HEK293 (cell line): ENCODE measurements around the gene URAD.

Experiments
- CTCF ChIA-PET: fragments of 350-600 bp; formaldehyde crosslinking; extraction: SDS; loops from one replicate; lab custom pipeline; 2021; ENCODE audit warnings: antibody characterized with exemption; lab: Yijun Ruan, JAX
- POLR2A ChIA-PET: fragments of 300-600 bp; formaldehyde crosslinking; extraction: SDS; loops from one replicate; lab custom pipeline; 2020; ENCODE audit warnings: antibody characterized with exemption, inconsistent platforms; lab: Yijun Ruan, JAX
- H3K27ac ChIP-seq: fragments of 200-500 bp; sonication (Bioruptor generic); 2 replicates; pipeline ENCODE4 v1.5.1; 2014; ENCODE audit warnings: low read depth, low read length, control low read depth, inconsistent platforms; ENCODE audit errors: extremely low read depth
- H3K36me3 ChIP-seq, 2 experiments: fragments of 200-500 bp in 1 of 2; sonication (Bioruptor generic) in 1 of 2; 1 replicate in 1 of 2; 2 replicates in 1 of 2; pipeline ENCODE4 v1.5.1; 2014 to 2017; ENCODE audit warnings: inconsistent platforms in 2 of 2, low read length in 2 of 2; ENCODE audit not compliant: control insufficient read depth in 2 of 2, insufficient read depth in 1 of 2
- H3K4me1 ChIP-seq: fragments of 200-500 bp; sonication (Bioruptor generic); 2 replicates; pipeline ENCODE4 v1.5.1; 2014; ENCODE audit warnings: mild to moderate bottlenecking, low read length, inconsistent platforms; ENCODE audit not compliant: control insufficient read depth, insufficient read depth
- H3K4me3 ChIP-seq: 2 replicates; pipeline ENCODE4 v1.5.1; 2011; ENCODE audit warnings: low read depth, mild to moderate bottlenecking, control low read depth, low read length, moderate library complexity
- H3K9me3 ChIP-seq: fragments of 200-500 bp; sonication (Bioruptor generic); 2 replicates; pipeline ENCODE4 v1.5.1; 2014; ENCODE audit warnings: low read depth, low read length, inconsistent platforms; ENCODE audit not compliant: control insufficient read depth, insufficient read depth
- OVOL3 ChIP-seq: fragments of 450-650 bp; formaldehyde crosslinking; IDR thresholded peaks from 2 replicates; pipeline ENCODE4 v1.5.1; 2016; ENCODE audit warnings: missing biosample characterization, missing genetic modification characterization
- TCF7L2 ChIP-seq: IDR thresholded peaks from 2 replicates; pipeline ENCODE4 v1.6.1; 2011; ENCODE audit warnings: low read depth, mild to moderate bottlenecking, inconsistent platforms, low read length, moderate library complexity, borderline replicate concordance
- ZBTB11 ChIP-seq: fragments of 450-650 bp; formaldehyde crosslinking; conservative IDR thresholded peaks from 2 replicates; pipeline ENCODE4 v1.5.1; 2016; ENCODE audit warnings: low read depth, missing biosample characterization, missing genetic modification characterization
- ZBTB44 ChIP-seq: fragments of 450-650 bp; IDR thresholded peaks from 2 replicates; pipeline ENCODE4 v1.5.1; 2018; ENCODE audit warnings: missing biosample characterization, mild to moderate bottlenecking, missing genetic modification characterization
- ZBTB6 ChIP-seq: fragments of 450-650 bp; formaldehyde crosslinking; IDR thresholded peaks from 2 replicates; pipeline ENCODE4 v1.5.1; 2017; ENCODE audit warnings: missing biosample characterization, missing genetic modification characterization
- ZNF248 ChIP-seq: fragments of 450-650 bp; formaldehyde crosslinking; IDR thresholded peaks from 2 replicates; pipeline ENCODE4 v1.5.1; 2017; ENCODE audit warnings: missing biosample characterization, missing genetic modification characterization
- ZNF280D ChIP-seq: fragments of 450-650 bp; formaldehyde crosslinking; IDR thresholded peaks from 2 replicates; pipeline ENCODE4 v1.5.1; 2016; ENCODE audit warnings: missing biosample characterization, missing genetic modification characterization
- ZNF324 ChIP-seq: fragments of 450-650 bp; formaldehyde crosslinking; IDR thresholded peaks from 2 replicates; pipeline ENCODE4 v1.5.1; 2016; ENCODE audit warnings: missing biosample characterization, missing genetic modification characterization
- ZNF629 ChIP-seq: fragments of 450-650 bp; formaldehyde crosslinking; IDR thresholded peaks from 2 replicates; pipeline ENCODE4 v1.5.1; 2017; ENCODE audit warnings: missing biosample characterization, missing genetic modification characterization
- ZNF670 ChIP-seq: fragments of 450-650 bp; formaldehyde crosslinking; IDR thresholded peaks from 2 replicates; pipeline ENCODE4 v1.5.1; 2016; ENCODE audit warnings: missing biosample characterization, missing genetic modification characterization, low read depth
- ZSCAN18 ChIP-seq: fragments of 450-650 bp; formaldehyde crosslinking; IDR thresholded peaks from 2 replicates; pipeline ENCODE4 v1.5.1; 2016; ENCODE audit warnings: missing biosample characterization, missing genetic modification characterization
- ZSCAN4 ChIP-seq: fragments of 450-650 bp; formaldehyde crosslinking; IDR thresholded peaks from 2 replicates; pipeline ENCODE4 v1.5.1; 2017; ENCODE audit warnings: missing biosample characterization, missing genetic modification characterization

URAD gene

GRCh38 chr13:27965740-27966640, 22.5 kb downstream of the URAD start:
- Histone ChIP-seq H3K4me1 (no peaks in the 10 kb centered on the region), H3K4me3 (no peak overlapping the region), H3K36me3 (peaks cover 0 to 38% of the 10 kb centered on the region in 2 experiments; a peak in 2 of 3 replicates), H3K27ac (no peak overlapping the region), H3K9me3 (no peaks in the 10 kb centered on the region)
- TF ChIP-seq ZNF670 (tag by site-specific recombination) (no peak), TCF7L2 (peak; percentile 65; the same call in 1 of the 2 replicates), ZNF324 (tag by site-specific recombination) (no peak), ZSCAN18 (tag by site-specific recombination) (no peak), ZBTB6 (tag by site-specific recombination) (peak; percentile 54; the same call in 1 of the 2 replicates), ZBTB44 (0 out of 2 replicates have a peak, but pooled peaks have one; percentile 15), OVOL3 (tag by site-specific recombination) (no peak), ZSCAN4 (tag by site-specific recombination) (no peak), ZNF248 (tag by site-specific recombination) (no peak)
- CTCF ChIA-PET: interaction anchor here (1.0 to 13.6 kb wide), 2 partner anchors 138 to 604 kb away, joined by 3 to 206 read pairs; no protein-coding TSS in a partner anchor
- POLR2A ChIA-PET: no interaction called here

GRCh38 chr13:27965343-27965739, 23.2 kb downstream of the URAD start:
- no peak for TF ChIP-seq ZBTB11 (tag by site-specific recombination)
- no peak for TF ChIP-seq ZNF324 (tag by site-specific recombination)
- TF ChIP-seq ZNF629 (tag by site-specific recombination): no peak
- no peak for TF ChIP-seq ZNF280D (tag by site-specific recombination)
- H3K9me3 ChIP-seq: no peaks in the 10 kb centered on the region
- no peaks in the 10 kb centered on the region for H3K4me1 ChIP-seq
- ChIA-PET CTCF (interaction anchor here (1.0 to 13.6 kb wide), 2 partner anchors 137 to 603 kb away, joined by 3 to 206 read pairs; no protein-coding TSS in a partner anchor), POLR2A (no interaction called here)
- H3K27ac ChIP-seq: no peak overlapping the region
- peaks cover 0 to 43% of the 10 kb centered on the region in 2 experiments; a peak in 2 of 3 replicates for H3K36me3 ChIP-seq
- H3K4me3 ChIP-seq: no peak overlapping the region
